HG03159 (cell line): ENCODE measurements around the gene PLXNC1.

Experiments used
- ATAC-seq: cut with Tn5 transposase; IDR thresholded peaks from one replicate; pipeline ENCODE4 v1.9.1; 2021; ENCODE audit warnings: mild to moderate bottlenecking, moderate library complexity; ENCODE audit not compliant: unreplicated experiment

PLXNC1 gene

DNA sequence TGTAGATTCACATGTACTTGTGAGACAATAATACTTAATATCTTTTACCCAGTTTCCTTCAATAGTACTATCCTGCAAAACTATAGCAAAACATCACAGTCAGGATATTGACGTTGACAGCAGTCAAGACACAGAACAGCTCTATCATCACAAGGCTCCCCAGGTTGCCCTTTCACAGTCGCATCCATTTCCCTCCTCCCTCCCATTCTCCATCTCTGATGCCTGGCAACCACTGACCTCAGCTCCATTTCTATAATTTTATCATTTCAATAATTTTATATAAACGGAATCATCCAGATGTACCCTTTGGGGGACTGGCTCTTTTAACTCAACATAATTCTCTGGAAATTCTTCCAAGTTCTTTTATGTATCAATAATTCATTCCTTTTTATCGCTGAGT is 81.5 kb downstream of the PLXNC1 start:
- no peak for ATAC-seq

- no peak for ATAC-seq
These were observed 82.1 kb downstream of the PLXNC1 start for GRCh38 chr12:94230357-94230905.

- no peak for ATAC-seq
These were observed 83.3 kb downstream of the PLXNC1 start for GRCh38 chr12:94231709-94232108.

- ATAC-seq = no peak
These were observed 87.5 kb downstream of the PLXNC1 start for GRCh38 chr12:94235848-94236247.

- no peak for ATAC-seq
These were observed 91.1 kb downstream of the PLXNC1 start for GRCh38 chr12:94239332-94239993.

DNA sequence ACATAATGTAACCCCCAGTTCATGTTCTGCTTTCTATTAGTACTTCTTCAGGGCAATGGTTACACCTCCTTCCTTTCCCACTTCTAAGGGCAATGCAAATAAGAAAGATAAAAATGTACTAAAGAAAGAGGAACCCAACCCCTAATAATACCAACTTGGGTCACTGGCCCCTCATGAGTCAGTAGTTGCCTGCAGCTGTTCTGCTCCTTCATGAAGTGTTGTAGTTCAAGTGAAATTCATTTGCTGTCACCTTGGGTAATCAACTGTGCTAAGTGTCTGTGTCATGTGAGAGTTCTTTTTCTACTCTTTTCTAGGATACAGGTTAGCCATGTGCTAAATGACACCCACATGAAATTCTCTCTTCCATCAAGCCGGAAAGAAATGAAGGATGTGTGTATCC is 91.8 kb downstream of the PLXNC1 start:
- peak; percentile 91 for ATAC-seq

DNA sequence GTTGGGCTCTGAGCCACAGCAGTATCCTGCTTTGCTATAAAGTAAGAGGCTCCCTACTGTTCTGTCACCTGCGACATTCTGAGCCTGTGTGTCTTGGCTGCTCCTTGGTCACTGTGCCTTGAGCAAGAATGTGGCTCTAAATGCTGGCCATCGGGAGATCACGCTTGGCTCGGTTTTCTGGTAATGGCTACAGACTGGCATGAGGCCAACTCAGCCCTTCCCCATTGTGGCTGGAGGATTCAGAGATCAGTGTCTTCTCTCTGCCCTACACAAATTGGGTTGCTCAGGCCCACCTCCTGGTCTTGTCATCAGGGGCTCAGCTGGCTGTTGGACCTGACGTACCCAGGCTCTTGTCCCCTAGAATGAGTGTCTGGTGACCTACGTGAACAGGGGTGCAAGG is 94.5 kb downstream of the PLXNC1 start:
- ATAC-seq = no peak

DNA sequence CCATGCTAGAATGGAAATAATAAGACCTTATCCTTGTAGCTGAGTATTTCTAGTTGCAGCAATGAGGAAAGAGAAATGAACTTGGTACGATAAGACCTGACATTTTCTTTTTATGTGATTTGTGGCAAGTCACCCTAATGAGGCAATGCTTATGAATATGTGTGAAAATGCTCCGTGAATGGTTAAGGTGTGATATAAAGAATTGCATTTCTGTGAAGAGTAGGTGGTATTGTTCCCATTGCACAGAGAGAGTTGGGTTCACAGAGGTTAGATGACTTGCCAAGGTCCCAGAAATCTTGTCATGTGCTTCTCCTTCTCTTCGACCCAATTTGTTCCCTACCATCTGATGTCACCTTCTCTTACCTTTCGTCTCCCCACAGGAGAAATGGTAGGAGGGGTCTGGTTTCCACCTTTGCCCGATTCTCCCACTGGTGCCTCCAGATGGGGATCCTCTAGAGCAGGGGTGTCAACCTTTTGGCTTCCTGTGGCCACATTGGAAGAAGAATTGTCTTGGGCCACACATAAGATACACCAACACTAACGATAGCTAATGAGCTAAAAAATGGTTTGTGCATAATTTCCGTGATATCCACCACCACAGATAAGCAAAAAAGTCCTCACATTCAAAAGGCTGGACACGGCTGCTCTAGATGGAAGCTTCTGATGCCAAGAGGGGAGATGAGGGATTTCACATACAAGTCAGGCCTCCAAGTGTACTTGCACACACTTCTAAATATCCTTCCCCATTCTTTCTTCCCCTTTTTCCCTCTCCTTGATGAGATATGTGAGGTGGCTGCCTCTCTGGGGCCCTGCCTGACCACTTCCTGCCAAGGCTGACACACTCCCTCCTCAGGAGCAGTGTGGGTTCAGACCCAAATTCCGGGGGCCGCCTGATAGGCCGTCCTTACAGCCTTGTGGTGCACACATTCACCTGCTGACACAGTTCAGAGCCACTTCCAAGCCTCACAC is 96.1 kb downstream of the PLXNC1 start:
- ATAC-seq = no peak

GRCh38 chr12:94245631-94246383 is 97.4 kb downstream of the PLXNC1 start:
- no peak for ATAC-seq

- ATAC-seq = no peak
These were observed 98.9 kb downstream of the PLXNC1 start for GRCh38 chr12:94247246-94247645.

DNA sequence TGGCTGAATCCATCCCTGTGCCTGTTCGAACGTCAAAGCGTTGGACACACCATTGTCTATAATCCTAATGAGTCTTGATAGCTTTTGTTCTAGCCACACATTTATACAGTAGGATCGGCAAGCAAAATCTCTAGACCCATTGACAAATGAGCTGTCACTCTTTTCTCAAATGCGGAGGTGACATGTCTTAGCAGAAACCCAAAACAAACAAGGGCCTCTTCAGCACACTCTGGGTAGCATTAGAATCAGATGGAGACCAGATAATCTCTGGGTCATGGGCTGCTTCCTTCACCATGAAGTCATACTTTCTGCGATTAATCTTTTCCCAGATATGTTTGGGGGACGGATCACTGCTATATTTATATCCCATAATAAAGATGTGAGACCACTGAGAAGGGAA is 100.2 kb downstream of the PLXNC1 start:
- ATAC-seq = no peak

- ATAC-seq = no peak
These were observed 101.8 kb downstream of the PLXNC1 start for GRCh38 chr12:94250130-94250529.

DNA sequence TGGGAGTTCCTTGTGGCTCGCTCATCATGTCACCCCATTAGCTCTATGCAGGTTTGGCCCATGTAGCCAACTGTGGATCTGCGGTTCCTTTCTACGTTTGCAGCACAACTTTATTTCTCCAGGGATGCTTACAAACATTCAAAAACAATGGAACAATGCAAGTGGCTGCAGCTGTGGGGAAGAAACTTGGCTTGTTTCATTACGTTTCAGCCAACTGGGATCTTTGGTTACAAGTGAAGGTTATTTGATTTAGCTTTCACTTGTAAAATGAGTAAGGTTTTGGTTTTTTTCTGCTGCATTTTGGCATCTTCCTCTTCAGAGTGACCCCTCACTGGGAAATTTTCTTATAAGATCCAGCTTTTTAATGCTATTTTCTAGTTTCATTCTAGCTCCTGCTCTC is 105.9 kb downstream of the PLXNC1 start:
- ATAC-seq = no peak

- ATAC-seq = no peak
These were observed 106.6 kb downstream of the PLXNC1 start for GRCh38 chr12:94255006-94255405.

DNA sequence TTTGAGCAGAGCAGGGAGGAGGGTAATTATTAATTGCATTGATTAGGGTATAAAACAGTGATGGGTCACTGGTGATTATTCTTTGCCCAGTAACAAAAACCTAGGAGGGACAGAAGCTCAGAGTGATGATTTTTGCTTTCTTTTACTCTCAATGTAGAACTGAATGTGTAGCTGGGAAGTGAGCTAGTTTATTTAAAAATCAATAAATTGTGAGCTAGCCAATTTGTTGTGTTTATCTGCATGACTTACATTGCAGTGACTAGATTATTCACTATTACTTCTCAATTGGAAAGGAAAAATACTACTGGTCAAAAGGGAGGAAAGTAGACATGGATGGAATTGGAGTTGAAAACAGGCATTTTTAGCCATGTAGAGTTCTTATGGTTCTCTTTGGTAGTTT is 107.1 kb downstream of the PLXNC1 start:
- ATAC-seq = no peak

DNA sequence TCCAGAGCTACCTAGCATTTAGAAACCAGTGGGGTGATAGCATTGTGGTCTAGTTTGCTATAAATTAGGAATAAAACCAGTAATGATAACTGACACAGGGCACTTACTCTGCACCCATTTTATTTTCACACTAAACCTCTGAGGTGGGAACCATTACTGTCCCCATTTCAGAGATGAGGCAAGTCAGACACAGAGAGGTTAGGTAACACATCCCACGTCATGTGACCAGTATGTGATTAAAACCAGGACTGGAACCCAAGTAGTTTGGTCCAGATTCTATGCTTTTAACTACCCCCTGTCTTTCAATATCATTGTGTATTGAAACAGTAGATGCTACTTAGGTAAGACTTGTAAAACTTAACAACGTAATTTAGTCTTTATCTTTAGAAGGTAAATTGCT is 110.2 kb downstream of the PLXNC1 start:
- ATAC-seq = no peak

GRCh38 chr12:94260017-94260416 is 111.6 kb downstream of the PLXNC1 start:
- no peak for ATAC-seq

DNA sequence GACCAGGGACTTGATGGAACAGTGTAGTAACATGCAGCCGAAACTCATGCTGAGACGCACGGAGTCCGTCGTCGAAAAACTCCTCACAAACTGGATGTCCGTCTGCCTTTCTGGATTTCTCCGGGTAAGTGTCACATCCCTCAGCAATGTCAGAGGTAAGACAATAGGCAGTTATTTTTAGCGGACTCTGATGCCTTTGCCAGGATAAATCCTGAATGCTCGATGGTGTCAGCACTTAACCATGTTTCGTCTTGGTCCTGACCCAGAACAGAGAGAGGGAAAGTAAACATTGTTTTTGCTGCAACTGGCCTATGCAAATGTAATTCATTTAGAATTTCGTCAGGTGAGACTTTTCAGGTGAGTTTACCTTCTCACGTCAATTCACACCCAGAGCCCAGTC is 112.3 kb downstream of the PLXNC1 start:
- no peak for ATAC-seq

DNA sequence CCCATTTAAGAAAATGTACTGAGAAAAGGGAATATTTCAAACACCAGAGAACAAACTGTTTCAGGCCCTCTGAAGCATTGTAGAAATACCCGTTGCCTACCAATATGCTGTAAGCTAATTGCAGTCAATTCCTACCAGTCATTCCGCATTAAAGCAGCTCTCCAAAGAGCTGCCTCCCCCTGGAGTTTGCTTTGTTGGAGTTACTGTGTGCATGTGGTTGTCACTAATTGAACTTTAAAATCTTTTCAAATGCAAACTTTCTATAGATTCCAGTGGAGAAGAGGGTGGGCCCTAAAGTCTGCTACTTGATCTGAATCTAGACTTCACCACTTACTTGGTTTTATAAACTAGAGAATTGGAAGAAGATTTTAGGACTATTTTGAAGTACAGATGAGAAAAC is 112.7 kb downstream of the PLXNC1 start:
- ATAC-seq = no peak

DNA sequence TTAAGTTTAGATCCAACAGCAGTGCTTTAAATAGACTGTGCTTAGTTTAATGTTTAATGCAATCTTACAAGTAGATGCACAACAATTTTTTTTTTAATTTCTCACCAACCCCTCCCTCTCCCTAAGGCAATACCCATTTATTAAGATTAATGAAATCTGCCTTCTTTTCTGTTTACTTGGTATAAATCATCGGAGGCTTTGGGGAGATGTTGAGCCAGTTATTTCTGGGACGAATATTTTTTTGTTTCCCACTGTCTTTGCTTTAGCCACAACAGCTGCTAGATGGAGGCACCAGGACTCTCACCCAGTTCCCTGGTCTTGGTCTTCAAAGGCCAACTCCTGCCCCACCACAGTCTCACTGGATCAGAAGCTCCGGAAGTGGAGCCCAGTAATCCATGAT is 113.4 kb downstream of the PLXNC1 start:
- no peak for ATAC-seq
